ENCODE data around the gene BAHD1. TPM values are rescaled to one million over a fixed set of nuclear protein-coding genes. Genes with fewer than 3 reads are reported as not detected.

BAHD1 gene
- total RNA-seq, 3 donors from 2014 or later, result 9.9 to 14.6 (median 11.8) TPM

GRCh38 chr15:40458495-40459371, 18.0 kb downstream of the BAHD1 start:
- no peak for TF ChIP-seq POLR2AphosphoS5 (IDR thresholded peaks at IDR 0.05)
- TF ChIP-seq POLR2A (IDR thresholded peaks at IDR 0.05), result no peak
- TF ChIP-seq CTCF (IDR thresholded peaks at IDR 0.05), result no peak
- Histone ChIP-seq H3K4me1 (peaks cover 0 to 5% of the 10 kb centered on the region in 2 donors), H3K9me3 (no peaks in the 10 kb centered on the region), H3K4me3 (no peak overlapping the region), H3K27me3 (no peaks in the 10 kb centered on the region), H3K36me3 (no peaks in the 10 kb centered on the region), H3K27ac (no peak overlapping the region)
- no peak for DNase-seq (ENCODE audit: low spot score in 2 of 2)
- intact Hi-C loops (cut with DNase I; ENCODE audit: low total_unique reads), result no loop called here

DNA sequence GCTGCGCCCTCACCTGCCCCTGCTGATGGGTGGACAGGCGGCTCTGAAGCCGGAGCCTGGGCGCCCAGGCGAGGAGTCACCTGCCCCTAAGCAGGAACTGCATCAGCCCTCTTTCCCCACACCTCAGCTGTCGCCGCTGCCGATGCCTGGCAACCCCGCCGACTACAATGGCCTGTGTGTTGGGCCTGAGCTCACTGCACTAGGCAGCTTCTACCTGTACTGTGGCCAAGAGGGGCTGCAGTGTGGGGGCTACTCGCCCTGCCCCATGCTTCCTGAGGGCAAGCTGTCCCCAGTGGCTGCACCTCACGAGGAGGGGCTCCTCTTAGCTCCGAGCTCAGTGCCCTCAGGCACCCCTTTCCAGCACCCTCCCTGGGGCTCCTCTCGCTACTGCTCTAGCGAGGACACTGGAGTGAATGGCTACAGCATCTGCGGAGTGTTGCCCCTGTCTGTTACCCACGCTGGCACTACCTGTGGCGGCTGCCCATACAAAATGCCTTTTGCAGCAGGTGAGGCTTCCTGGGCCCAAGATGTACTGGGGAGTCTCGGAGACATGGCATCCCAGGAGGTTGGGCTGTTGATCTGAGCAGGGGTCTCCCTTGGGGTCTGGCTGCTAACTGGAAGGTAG, 18.8 kb downstream of the BAHD1 start:
- intact Hi-C loops (cut with DNase I; ENCODE audit: low total_unique reads), result no loop called here
- Histone ChIP-seq H3K4me1 (peaks cover 0 to 5% of the 10 kb centered on the region in 2 donors), H3K27me3 (no peaks in the 10 kb centered on the region), H3K27ac (no peak overlapping the region), H3K36me3 (no peaks in the 10 kb centered on the region), H3K9me3 (no peaks in the 10 kb centered on the region), H3K4me3 (no peak overlapping the region)
- TF ChIP-seq CTCF (IDR thresholded peaks at IDR 0.05), result no peak
- TF ChIP-seq POLR2AphosphoS5 (IDR thresholded peaks at IDR 0.05), result no peak
- no peak for TF ChIP-seq POLR2A (IDR thresholded peaks at IDR 0.05)
- DNase-seq (ENCODE audit: low spot score in 2 of 2), result no peak

DNA sequence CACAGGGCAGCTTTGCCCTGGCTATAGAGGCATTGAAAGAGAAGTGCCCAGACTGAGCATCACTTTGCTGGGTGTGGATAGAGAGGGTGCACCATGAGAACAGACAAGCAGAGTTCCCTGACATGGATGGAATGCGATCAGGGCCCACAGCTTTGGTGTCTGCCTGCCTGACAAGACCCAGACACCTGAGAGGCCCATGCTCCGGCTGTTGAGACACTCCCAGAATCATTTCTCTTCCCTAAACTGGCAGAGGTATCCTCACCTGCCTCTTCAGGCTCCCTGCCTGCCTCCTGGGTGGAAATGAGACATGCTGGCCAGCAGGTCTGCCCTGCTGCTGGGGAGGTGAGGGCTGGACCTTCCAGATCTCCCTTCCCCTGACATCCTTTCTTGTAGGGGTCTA, 19.7 kb downstream of the BAHD1 start:
- no peaks in the 10 kb centered on the region for H3K27me3 ChIP-seq
- no peak for TF ChIP-seq CTCF (IDR thresholded peaks at IDR 0.05)
- no peak for TF ChIP-seq POLR2AphosphoS5 (IDR thresholded peaks at IDR 0.05)
- TF ChIP-seq POLR2A (IDR thresholded peaks at IDR 0.05), result no peak
- H3K9me3 ChIP-seq, result no peaks in the 10 kb centered on the region
- intact Hi-C loops (cut with DNase I; ENCODE audit: low total_unique reads), result no loop called here
- H3K27ac ChIP-seq, result no peak overlapping the region
- peaks cover 0 to 5% of the 10 kb centered on the region in 2 donors for H3K4me1 ChIP-seq
- H3K36me3 ChIP-seq, result no peaks in the 10 kb centered on the region
- no peak for DNase-seq (ENCODE audit: low spot score in 2 of 2)
- no peak overlapping the region for H3K4me3 ChIP-seq

- Histone ChIP-seq H3K36me3 (no peaks in the 10 kb centered on the region), H3K27ac (no peak overlapping the region), H3K9me3 (no peaks in the 10 kb centered on the region), H3K4me3 (no peak overlapping the region), H3K27me3 (no peaks in the 10 kb centered on the region), H3K4me1 (no peaks in the 10 kb centered on the region)
- DNase-seq (ENCODE audit: low spot score in 2 of 2), result no peak
- TF ChIP-seq POLR2A (IDR thresholded peaks at IDR 0.05) (no peak), POLR2AphosphoS5 (IDR thresholded peaks at IDR 0.05) (no peak), CTCF (IDR thresholded peaks at IDR 0.05) (no peak)
- intact Hi-C loops (cut with DNase I; ENCODE audit: low total_unique reads), result no loop called here
Observed at GRCh38 chr15:40461958-40462357, 21.2 kb downstream of the BAHD1 start.

GRCh38 chr15:40463279-40463678, 22.5 kb downstream of the BAHD1 start:
- H3K36me3 ChIP-seq, result no peaks in the 10 kb centered on the region
- TF ChIP-seq POLR2AphosphoS5 (IDR thresholded peaks at IDR 0.05) (no peak), POLR2A (IDR thresholded peaks at IDR 0.05) (no peak), CTCF (IDR thresholded peaks at IDR 0.05) (no peak)
- DNase-seq (ENCODE audit: low spot score in 2 of 2), result no peak
- H3K27ac ChIP-seq, result no peak overlapping the region
- H3K4me3 ChIP-seq, result no peak overlapping the region
- H3K4me1 ChIP-seq, result no peaks in the 10 kb centered on the region
- intact Hi-C loops (cut with DNase I; ENCODE audit: low total_unique reads), result no loop called here
- H3K27me3 ChIP-seq, result no peaks in the 10 kb centered on the region
- H3K9me3 ChIP-seq, result no peaks in the 10 kb centered on the region
